Measurements from ENCODE around the gene GNG4.
"Not testable (repeated sequence)": the region's sequence is repeated elsewhere in the genome, so short reads cannot be mapped to it uniquely, and the experiment has no call there.

The GNG4 gene

DNA sequence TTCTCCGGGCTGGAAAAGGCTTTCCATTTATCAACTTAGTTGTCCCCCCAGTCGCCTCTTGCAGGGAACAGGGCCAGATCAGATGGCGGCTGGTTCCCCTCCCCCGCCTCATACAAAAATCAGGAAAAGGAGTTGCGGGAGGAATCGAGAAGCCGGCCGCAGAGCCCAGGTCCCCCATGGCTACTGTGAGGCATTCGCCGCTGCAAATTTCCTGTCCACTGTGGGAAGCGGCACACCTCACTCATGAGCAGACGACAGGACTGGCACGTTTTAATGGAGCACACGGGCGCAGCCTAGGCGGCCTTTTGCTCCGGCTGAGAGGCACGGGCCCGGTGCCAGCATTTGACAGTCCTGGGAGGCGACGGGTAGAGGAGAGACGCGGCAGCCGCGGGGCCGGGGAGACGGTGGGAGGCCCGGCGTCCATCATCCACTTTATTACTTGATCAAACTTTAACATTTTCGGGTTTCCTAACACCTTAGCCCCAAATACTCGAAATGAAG lies 1.1 kb downstream of the GNG4 start:
- DNase-seq: no peak

DNA sequence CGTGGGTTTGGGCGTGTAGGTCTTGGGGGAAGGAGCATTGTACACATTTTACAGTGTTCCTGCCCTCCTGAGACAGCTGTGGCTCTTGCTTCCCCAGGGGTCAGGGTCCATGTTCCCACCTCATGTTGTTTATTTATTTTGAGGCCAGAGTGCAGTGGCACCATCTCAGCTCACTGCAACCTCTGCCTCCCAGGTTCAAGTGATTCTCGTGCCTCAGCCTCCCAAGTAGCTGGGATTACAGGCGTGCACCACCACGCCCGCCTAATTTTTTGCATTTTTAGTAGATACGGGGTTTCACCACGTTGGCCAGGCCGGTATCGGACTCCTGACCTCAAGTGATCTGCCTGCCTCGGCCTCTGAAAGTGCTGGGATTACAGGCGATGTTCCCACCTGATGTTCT lies 2.0 kb downstream of the GNG4 start:
- DNase-seq: not testable (repeated sequence)

DNA sequence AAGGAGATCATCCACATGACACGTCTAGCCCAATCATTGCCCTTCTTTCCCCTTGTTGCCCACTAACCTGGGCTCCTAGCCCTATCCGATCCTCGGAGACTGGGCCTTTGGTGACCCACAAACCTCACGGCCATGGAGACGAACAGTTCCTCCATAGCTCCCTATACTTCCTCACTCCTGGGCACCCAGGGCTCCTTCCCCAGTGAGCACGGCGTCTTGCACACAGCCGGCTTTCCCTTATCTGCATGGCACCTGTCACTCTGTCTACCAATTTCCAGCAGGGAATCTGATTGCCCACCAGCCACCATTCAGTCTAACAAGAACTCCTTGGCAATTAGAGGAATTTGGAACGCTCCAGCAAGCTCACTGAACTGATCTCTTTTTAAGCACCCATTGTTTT lies 3.1 kb downstream of the GNG4 start:
- DNase-seq: no peak

DNA sequence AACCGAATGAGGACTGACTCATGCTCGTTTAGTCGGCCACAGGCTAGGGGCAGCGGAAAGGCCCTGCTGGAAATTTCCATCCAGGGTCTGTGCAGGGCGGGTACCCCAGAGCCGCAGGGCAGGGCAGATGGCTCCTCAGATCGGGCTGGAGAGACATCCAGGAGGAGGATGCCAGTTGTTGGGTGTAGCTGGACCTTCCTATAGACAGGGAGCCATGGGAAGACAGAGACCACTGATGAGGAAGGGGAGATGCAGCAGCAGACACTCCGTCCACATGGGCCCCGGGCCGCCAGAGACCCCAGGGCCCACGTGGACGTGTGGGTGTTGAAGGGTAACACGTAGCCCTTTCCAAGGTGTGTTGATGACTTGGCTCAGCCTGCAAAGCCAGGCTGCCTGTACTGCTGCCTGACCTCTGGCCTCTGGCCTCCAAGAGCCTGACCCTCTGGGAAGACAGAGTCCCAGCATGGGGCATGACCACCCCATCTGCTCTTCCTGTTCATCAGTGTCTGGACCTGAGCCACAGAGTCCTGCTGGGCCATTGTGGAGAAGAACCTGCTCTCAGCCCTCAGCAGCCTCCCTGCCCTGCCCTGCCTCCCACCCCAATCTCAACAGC lies 4.8 kb downstream of the GNG4 start:
- no peak for DNase-seq

DNA sequence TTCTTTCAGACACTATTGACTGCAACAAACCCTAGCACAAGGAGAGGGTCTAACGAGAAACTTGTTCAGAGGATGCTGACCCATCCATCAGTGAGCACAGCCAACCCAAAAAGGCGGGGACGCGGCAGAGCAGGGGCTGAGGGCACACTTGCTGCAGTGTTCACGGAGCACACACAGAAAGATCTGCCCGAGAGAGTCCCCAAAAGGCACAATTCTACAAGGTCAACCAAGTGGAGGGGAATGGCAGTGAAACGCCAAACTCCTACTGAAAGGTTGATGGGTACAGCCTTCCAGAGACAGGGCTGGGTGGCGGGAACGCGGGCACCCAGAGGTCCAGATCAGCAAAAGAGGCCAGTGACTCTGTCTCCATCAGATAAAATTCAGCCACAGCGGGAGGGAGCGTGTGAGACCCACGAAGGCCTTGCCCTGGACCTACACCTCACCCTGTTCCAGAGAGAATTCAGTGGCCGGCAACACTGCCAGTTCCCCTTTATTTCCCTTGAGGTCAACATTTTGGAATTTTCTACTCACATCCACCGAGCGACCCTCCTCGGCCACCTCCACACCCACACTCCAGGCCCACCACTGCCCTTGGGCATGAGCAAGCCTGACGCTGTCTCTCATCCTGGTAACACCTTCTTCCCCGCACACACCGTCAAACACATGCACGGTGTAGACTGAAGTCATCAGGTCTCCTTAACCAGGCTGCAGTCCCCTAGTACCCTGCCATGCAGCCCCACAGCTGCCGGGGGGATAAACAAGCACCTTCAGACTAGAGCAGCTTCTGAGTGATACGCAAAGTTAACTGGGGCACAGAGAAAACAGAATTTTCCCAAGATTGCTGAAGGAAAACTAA lies 5.5 kb downstream of the GNG4 start:
- DNase-seq: no peak

DNA sequence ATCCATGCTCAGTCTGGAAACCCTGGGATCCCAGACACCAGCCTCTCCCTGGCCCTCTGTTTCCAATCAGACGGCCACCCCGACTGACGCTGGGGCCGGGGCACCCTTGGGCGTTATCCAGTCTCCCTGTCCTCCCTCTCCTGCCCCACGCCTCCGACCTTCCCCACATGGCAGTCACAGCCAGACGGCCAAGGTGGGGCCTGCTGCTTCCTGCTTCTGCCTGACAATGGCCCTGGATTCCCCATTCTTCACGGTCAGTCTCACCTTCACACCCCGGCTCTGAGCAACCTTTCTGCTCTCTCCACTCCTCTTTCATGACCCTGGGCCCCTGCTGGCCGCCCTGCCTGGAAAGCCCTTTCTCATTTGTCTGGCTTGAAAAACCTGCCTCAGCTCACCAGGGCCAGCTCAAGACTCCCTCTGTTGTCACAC lies 6.6 kb downstream of the GNG4 start:
- no peak for DNase-seq

DNA sequence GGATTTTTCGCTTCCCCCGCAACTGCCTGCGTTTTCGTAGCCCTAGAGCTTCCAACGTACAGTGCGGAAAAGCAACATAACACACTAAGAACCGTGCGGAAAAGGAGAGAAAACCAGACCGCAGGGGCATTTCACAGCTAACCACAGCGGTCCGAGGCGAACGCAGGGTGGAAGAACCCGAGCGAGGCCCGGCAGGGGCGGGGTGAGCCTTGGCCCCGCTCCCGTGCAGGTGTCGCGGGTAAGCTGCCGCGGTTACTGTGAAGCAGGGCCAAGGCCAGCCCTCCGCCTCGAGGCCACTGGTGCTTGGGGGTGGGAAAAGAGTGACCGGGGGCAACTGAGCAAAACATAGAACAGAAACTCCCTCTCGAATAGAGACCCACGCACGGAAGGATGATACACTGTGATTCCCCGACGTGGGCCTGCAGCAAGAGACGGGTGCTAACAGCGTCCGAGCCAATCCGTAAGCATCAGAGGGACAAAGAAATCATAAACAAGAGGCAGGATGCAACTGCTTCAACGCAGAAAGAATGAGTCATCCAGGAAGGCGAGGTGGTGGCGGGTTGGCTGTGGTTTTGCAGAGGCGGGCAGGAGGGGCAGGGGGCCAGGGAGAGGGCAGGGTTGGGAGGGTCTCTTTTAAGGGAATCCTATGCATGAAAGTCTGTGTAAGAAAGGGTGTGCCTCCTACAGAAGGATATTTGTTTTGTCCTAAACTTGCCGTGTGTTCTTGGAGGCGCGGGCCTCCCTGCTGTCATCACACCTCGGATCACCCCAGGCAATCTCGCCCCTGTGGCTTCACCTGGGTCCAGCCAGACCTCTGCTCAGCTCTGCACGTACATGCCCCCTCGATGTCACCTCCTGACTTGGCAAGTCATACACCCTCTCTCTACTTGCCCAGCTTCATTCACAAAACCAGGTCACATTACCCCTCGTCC lies 7.3 kb downstream of the GNG4 start:
- peak; percentile 61 for DNase-seq

DNA sequence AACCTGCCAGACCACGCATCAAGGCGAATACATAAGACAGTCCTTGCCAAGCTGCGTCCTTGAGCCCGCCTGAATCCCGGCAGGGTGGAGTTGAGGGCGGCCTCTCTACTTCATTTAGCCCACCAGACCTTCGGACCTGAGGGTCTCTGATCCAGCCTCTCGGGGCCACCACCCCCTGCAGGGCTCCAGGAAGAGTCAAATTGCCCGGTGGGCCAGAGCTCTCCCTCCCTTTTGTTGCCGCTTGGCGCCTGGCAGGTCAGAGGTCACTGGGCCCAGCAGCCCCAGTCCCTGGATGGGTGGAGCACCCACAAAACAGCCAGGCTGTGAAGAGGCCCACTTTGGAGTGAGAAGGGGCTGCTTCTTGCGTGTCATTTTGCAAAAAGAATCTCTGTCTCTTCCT lies 9.0 kb downstream of the GNG4 start:
- DNase-seq: no peak

DNA sequence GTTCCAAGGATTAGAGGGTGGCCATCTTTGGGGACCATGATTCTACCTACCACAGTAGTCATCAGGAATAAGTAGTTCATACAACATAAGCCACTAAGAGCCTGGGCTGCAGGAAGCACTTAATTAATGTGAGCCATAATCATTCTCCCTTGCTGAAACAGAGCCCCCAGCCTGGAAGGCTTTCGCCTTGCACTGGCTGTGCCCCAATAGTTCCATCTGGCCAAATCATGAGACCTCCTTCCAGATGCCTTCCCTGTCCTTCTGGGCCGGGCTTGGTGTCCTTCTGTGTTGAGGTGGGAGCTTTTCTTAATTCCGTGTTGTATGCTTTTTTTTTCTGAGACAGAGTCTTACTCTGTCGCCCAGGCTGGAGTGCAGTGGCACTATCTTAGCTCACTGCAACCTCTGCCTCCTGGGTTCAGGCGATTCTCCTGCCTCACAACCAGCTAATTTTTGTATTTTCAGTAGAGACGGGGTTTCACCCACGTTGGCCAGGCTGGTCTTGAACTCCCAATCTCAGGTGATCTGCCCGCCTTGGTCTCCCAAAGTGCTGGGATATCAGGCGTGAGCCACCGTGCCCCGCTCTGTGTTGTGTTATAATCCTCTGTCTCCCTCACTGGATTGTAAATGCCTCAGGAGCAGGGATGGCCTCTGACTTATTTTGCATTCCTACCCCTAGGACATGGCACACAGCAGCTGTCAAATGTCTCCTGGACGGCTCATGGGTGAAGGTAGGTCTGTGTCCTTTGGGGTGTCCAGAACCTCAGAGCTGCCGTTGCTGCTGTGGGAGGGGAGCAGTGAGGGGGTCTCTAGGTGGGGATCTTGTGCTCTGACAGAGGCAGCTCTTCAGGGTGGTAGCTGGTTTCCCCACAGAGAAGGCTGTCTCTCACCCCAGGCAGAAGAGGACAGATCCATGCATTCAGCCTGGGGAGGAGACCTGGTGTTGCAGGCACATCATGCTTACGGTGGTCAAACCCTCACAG lies 10.1 kb downstream of the GNG4 start:
- no peak for DNase-seq

DNA sequence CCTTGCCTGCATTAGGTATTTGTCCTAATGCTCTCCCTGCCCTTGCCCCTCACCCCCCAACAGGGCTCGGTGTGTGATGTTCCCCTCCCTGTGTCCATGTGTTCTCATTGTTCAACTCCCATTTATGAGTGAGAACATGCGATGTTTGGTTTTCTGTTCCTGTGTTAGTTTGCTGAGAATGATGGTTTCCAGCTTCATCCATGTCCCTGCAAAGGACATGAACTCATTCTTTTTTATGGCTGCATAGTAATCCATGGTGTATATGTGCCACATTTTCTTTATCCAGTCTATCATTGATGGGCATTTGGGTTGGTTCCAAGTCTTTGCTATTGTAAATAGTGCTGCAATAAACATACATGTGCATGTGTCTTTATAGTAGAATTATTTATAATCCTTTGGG lies 11.0 kb downstream of the GNG4 start:
- DNase-seq: not testable (repeated sequence)

DNA sequence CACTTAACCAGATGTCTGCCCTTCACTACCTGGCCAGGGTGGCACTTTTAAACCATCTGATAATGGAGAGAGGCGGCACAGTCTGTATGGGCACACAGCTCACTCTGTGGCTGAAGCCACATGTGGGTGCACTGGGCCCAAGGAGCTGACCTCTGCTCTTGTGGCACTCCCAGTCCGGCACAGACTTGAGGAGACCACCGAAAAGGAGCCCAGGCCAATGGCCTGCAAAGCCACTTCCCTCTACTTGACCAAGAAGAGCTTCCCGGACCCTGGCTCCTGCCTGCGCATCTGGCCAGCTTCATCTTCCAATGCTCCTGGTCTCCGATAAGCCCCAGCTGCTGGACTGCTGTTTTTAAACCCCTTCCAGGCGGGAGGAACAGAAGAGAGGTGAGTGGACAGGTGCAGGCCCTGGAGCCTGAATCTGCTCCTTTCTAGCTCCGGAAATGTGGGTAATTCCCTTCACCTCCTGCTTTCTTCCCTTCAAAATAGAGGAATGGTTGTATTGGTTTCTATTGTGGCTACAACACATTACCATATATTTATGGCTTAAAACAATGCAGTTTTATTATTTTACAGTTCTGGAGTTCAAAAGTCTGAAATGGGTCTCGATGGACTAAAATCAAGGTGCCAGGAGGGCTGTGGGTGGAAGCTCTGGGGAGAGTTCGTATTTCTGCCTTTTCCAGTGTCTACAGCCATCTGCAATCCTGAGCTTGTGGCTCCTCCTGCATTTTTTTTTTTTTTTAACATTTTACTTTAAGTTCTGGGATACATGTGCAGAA lies 11.6 kb downstream of the GNG4 start:
- DNase-seq: no peak

DNA sequence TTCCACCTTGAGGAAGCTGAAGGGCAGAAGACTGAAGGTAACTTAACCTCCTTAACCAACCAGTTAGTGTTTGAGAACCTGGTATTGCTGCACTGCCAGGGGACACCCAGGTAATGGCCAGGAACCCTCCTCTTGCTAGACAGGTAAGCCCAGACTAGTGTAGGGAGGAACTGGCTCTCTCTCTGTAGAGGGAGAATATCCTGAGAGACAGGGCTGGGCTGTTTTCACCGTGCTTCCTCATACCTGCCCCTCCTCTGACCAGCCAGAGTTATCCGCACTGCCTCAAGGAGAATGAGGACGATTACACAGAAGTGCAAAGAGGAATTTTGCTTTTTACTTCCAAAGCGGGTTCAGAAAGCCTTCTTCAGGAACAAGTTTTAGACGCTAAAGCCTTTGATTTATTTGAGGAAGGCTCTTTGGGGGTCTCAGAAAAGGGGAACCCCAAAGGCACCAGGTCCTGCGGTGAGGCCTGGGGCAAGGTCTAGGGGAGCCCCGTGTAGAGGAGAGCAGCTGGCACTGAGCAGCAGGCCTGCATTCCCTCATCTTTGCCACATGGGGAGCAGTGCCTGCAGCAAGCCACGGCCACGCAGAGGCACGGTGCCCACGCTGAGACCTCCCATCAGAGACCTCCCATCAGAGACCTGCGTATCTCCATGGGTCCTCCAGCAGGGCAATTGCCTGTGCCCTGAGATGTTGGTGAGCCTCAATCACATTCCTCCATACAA lies 13.5 kb downstream of the GNG4 start:
- no peak for DNase-seq

DNA sequence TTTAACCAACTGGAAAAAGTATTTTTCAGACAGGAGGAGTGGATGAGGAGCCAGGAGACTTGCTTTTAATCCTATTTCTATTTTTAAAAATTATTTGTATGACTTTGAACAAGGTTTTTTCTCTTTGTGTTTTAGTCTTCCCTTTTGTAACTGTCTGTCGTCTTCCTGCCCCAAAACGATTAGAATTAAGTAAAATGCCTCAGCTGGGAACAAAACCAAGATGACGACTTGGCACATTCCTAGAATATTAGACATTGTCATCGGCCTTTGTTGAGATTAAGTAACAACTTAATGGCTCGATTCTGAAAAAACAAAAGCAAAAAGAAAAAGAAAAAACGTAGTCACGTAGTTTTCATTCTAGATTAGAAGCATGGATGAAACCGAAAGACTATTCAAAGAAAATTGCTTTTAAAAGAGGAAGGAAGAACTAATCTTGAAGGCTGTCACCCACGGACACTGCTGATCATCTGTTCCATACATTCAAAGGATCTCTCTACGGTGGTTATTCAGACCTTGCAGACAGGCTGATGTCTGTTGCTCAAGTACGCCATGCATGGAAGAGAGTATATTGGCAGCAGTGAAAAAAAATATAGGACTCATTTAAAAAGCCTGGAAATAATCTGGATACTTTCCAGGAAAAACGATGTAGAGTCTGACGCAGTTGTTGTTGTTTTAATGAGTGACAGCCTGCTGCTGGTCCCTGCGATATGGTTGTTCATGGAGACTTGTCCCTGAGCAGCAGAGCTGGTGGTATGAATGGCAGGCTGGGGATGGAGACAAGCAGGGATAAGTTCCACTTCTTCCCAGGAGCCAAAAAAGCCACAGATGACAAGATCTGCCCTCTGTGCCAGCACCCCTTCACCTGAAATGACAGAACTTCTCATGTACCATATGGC lies 16.8 kb downstream of the GNG4 start:
- DNase-seq: no peak

DNA sequence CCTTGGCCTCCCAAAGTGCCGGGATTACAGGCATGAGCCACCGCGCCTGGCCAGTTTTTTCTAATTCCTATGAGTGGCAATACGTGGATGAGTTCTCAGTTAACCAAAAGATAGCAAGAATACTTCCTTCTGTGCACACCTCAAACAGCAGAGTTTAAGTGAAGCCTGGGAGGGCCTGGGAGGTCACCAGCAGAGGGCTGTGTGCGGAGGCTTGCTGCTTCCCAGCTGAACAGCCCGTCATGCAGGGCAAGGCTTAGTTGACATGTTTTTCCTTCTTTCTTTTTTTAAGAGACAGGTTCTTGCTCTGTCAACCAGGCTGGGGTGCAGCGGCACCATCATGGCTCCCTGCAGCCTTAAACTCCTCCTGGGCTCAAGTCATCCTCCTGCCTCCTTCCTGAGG lies 17.8 kb downstream of the GNG4 start:
- DNase-seq: no peak

DNA sequence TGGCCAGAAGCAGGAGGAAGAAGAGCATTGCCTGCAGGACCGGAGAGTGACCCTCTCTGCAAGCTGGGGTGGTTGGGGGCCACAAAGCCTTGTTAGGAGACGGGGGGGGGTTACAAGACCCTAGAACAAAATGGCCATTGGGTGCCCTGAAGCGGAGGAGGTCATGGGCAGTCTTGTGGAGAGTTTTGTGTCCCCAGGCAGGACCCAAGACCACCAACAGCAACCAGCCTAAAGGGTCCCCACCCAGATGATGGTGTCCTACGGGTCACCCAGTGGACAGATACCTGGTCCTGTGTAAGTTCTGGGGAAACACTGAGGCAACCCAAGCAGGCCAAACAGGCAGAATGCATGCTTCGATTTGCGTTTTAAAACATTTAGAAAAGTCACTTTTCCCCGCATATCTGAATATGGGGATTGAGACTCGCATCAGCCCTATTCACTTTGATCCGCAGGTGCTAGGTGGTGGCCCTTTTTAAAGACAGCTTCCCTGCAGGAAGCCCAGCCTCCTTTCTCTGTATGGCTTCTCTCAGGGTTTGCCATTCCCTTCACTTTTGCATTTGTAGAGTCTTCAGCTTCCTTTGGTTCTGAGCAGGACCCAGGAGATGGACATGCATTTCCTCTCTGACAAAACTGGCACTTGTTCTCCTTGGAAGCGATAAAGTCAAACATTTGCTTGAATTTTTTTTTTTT lies 21.1 kb downstream of the GNG4 start:
- DNase-seq: no peak

DNA sequence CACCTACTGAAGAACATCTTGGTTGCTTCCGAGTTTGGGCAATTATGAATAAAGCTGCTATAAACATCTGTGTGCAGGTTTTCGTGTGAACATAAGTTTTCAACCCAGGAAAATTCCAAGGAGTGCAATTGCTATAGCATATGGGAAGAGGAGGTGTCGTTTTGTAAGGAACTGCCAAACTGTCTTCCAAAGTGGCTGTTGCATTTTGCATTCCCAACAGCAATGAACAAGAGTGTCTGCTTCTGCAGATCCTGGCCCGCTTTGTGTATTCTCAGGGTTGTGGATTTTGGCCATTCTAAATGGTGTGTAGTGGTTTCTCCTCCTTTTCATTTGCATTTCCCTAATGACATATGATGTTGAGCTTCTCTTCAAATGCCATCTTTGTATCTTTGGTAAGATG lies 23.8 kb downstream of the GNG4 start:
- DNase-seq: no peak

DNA sequence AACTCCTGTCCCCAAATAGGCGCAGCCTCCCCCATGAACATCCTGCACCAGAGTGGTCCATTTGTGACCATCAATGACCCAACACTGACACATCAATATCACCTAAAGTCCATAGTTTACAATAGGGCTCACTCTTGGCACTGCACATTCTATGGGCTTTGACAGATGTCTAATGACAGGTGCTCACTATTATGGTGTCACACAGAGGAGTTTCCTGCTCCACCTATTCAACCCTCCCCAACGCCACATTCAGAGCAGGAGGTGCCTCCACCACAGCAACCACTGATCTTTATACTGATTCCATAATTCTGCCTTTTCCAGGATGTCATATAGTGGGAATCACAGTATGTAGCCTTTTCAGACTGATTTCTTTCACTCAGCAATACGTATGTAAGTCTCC lies 24.2 kb downstream of the GNG4 start:
- DNase-seq: no peak

DNA sequence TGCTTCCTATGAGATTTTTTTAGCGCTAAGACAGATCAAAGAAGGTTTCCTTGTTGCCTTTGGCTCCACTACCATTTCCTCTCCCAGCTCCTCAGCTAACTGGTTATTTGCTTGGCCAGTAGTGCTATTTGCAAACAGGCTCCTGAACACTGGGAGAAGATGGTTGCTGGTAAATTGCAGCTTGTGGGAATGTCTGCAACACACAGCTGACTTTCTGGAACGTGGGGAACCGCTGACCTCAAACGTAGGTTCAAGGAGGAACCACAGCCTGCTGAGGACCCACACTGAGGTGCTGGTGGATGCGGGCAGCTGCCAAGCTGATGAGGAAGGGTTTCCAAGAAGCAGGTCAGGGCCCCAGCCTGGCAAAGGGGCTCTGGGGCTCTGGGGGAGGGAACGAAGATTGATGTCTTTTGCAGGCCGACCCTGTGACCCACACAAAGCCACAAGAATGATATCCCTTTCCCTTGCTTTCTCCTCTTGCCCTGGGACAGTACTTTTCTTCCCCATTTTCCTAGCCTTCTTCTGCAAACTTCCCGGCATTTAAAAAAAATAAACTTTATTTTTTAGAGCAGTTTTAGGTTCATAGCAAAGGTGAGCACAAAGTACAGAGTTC lies 24.8 kb downstream of the GNG4 start:
- no peak for DNase-seq
